Measurements from ENCODE around the gene SLC6A3.

- TF ChIP-seq, protein P1, sequence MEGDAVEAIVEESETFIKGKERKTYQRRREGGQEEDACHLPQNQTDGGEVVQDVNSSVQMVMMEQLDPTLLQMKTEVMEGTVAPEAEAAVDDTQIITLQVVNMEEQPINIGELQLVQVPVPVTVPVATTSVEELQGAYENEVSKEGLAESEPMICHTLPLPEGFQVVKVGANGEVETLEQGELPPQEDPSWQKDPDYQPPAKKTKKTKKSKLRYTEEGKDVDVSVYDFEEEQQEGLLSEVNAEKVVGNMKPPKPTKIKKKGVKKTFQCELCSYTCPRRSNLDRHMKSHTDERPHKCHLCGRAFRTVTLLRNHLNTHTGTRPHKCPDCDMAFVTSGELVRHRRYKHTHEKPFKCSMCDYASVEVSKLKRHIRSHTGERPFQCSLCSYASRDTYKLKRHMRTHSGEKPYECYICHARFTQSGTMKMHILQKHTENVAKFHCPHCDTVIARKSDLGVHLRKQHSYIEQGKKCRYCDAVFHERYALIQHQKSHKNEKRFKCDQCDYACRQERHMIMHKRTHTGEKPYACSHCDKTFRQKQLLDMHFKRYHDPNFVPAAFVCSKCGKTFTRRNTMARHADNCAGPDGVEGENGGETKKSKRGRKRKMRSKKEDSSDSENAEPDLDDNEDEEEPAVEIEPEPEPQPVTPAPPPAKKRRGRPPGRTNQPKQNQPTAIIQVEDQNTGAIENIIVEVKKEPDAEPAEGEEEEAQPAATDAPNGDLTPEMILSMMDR (IDR thresholded peaks at IDR 0.05; ENCODE audit: insufficient read depth, low read length), result no peak
- no peak for TF ChIP-seq POLR2AphosphoS5 (IDR thresholded peaks at IDR 0.05; ENCODE audit: low read depth)
These were observed 13.3 kb downstream of the SLC6A3 start for GRCh38 chr5:1431896-1432295.
